Progenitor cell of endocrine pancreas (in vitro differentiated cells): ENCODE data around the gene AP3D1. TPM values are rescaled to one million over a fixed set of nuclear protein-coding genes. Genes with fewer than 3 reads are reported as not detected.

Experiments used
- DNase-seq: peaks from one replicate; pipeline ENCODE4 v3.0.0; 2021; ENCODE audit warnings: low spot score; ENCODE audit not compliant: unreplicated experiment
- H3K27ac Mint-ChIP-seq: 2 replicates; pipeline ENCODE4 v1.8.0; 2021; ENCODE audit warnings: mild to moderate bottlenecking, moderate library complexity, mixed read lengths
- H3K27me3 Mint-ChIP-seq: 2 replicates; pipeline ENCODE4 v1.8.0; 2021; ENCODE audit warnings: mixed read lengths
- H3K36me3 Mint-ChIP-seq: 2 replicates; pipeline ENCODE4 v1.8.0; 2022; ENCODE audit warnings: mixed read lengths; ENCODE audit not compliant: insufficient read depth
- H3K4me1 Mint-ChIP-seq: 2 replicates; pipeline ENCODE4 v1.8.0; 2021; ENCODE audit warnings: low read depth, mixed read lengths
- H3K4me3 Mint-ChIP-seq: 2 replicates; pipeline ENCODE4 v1.8.0; 2021; ENCODE audit warnings: low read depth, mild to moderate bottlenecking, moderate library complexity, mixed read lengths
- H3K9me3 Mint-ChIP-seq: 2 replicates; pipeline ENCODE4 v1.8.0; 2021; ENCODE audit warnings: low read depth, mixed read lengths
- total RNA-seq: library from RNA; stranded (reverse); gene quantifications from 2 replicates; pipeline ENCODE4 v1.2.1, GENCODE V29; 2021
- TF ChIP-seq, protein P1 (sequence below): fragments of 200-600 bp; sonication (generic); IDR thresholded peaks from one replicate; pipeline ENCODE4 v1.5.0; 2021; ENCODE audit warnings: antibody characterized with exemption, mild to moderate bottlenecking; ENCODE audit not compliant: unreplicated experiment

The AP3D1 gene
- total RNA-seq, 1 donor from 2014 or later, result 131 TPM

DNA sequence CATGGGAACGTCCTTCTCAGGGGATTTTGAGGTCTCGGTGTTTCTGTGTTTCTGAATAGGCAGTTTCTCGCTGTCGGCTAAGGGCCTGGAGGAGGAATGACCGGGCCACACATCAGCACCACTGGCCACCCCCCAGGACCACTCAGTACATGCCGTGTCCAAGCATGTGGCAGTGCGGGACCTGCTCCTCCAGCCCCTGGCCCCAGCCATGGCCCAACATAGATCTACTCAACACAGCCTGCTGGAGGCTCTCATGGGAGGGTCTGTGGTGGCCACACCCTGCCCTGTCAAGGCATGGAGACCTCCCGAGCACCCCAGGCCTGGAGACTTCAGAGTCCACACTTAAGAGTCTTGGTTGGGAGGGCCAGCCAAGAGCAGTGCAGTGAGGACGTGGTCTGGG, 37.1 kb downstream of the AP3D1 start:
- H3K9me3 Mint-ChIP-seq, result no peaks in the 10 kb centered on the region
- TF ChIP-seq, protein P1, sequence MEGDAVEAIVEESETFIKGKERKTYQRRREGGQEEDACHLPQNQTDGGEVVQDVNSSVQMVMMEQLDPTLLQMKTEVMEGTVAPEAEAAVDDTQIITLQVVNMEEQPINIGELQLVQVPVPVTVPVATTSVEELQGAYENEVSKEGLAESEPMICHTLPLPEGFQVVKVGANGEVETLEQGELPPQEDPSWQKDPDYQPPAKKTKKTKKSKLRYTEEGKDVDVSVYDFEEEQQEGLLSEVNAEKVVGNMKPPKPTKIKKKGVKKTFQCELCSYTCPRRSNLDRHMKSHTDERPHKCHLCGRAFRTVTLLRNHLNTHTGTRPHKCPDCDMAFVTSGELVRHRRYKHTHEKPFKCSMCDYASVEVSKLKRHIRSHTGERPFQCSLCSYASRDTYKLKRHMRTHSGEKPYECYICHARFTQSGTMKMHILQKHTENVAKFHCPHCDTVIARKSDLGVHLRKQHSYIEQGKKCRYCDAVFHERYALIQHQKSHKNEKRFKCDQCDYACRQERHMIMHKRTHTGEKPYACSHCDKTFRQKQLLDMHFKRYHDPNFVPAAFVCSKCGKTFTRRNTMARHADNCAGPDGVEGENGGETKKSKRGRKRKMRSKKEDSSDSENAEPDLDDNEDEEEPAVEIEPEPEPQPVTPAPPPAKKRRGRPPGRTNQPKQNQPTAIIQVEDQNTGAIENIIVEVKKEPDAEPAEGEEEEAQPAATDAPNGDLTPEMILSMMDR, result no peak
- no peaks in the 10 kb centered on the region for H3K27me3 Mint-ChIP-seq
- no peaks in the 10 kb centered on the region for H3K4me1 Mint-ChIP-seq
- H3K4me3 Mint-ChIP-seq, result no peak overlapping the region
- H3K36me3 Mint-ChIP-seq, result peaks cover 13% of the 10 kb centered on the region
- H3K27ac Mint-ChIP-seq, result peak overlapping the region; percentile 70
- no peak for DNase-seq

DNA sequence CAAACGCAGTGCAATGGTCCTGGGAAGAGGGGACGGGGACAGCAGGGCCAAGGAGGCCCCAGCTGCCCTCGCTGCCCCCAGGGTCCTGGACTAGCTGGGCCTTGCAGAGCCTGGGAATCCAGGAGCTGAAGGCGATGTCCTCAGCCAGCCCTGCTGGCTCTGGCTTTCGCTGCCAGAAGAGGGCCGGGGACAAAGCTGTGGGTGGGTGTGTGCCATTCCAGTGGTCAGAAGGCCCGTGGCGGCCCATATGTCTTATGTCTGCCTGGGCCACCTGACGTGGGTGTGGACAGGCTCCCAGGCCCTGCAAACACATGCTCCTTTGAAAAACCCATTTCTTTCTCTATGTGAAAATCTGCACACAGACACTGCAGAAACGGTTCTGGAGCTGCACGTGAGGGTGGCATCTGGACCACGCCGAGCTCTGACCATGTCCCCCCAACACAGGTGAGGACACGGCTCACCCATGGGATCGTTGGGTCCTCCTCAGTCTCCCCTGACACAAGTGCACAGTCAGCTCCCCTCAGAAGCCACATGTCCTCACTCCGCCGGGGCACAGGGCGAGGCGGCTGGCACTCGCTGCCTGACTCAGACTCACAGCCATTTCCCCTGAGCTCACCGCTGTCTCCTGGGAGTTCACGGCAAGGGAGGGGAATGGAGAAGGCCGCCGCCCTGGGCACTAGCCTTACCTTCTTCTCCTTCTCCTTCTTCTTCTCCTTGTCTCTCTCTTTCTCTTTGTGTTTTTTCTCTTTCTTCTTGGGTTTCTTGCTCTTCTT, 37.7 kb downstream of the AP3D1 start:
- TF ChIP-seq, protein P1, result no peak
- no peaks in the 10 kb centered on the region for H3K27me3 Mint-ChIP-seq
- peaks cover 15% of the 10 kb centered on the region for H3K36me3 Mint-ChIP-seq
- H3K4me1 Mint-ChIP-seq, result no peaks in the 10 kb centered on the region
- no peaks in the 10 kb centered on the region for H3K9me3 Mint-ChIP-seq
- H3K4me3 Mint-ChIP-seq, result no peak overlapping the region
- no peak for DNase-seq
- H3K27ac Mint-ChIP-seq, result peak overlapping the region; percentile 70

DNA sequence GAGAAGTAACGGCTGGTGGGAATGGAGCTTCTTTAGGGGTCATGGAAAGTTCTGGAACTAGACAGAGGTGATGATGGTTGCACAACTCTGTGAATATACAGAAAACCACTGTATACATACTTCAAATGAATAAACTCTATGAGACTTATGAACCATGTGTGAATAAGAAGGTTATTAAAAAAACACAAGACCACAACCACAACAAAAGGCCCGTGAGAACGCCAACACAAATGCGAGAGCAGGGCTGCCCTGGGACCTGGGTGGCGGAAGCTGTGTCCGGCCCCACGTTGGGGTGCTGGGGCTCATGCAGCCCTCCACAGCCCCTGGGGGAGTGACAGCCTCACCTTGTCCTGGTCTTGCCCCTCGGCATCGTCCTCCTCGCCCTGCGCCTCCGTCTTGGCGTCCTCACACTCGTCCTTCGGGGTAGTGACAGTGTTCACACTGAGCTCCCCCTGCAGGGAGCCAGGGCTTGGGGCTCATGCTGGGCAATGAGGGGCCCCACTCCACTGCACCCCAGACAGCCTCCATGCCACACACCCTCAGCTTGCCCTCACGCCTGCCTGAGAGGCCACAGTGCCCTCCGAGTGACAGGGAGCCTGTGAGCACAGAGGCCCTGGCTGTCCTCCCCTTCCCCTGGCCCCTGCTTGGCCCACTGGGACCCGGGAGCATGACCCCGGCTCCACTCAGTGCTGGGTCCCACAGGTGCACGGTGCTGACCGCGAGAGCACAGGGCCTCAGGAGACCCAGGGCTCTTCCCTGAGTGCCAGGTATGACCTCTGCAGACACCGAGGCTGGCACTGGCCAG, 38.6 kb downstream of the AP3D1 start:
- Mint-ChIP-seq H3K4me3 (no peak overlapping the region), H3K36me3 (peaks cover 19% of the 10 kb centered on the region), H3K4me1 (no peaks in the 10 kb centered on the region), H3K9me3 (no peaks in the 10 kb centered on the region), H3K27ac (no peak overlapping the region), H3K27me3 (no peaks in the 10 kb centered on the region)
- TF ChIP-seq, protein P1, result no peak
- no peak for DNase-seq

DNA sequence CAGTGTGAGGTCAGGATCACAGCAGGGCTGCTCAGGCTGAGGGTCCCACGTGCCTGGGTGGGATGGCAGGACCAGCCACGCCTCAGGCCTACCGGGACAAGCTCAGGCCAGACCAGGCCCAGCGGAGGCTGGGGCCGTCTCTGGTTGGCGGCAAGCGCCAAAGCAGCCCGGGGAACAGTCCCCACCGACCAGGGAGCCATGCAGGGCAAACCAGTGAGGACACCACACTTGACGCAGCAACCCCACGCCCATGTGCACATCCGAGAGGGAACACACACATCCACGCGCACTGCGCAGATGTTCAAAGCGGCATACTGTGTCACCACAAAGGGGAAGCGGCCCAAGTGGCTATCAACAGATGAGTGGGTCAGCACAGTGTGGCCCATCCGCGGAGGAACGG, 39.5 kb downstream of the AP3D1 start:
- H3K36me3 Mint-ChIP-seq, result peaks cover 26% of the 10 kb centered on the region
- no peaks in the 10 kb centered on the region for H3K4me1 Mint-ChIP-seq
- no peak overlapping the region for H3K4me3 Mint-ChIP-seq
- TF ChIP-seq, protein P1, result no peak
- no peaks in the 10 kb centered on the region for H3K9me3 Mint-ChIP-seq
- DNase-seq, result no peak
- no peak overlapping the region for H3K27ac Mint-ChIP-seq
- no peaks in the 10 kb centered on the region for H3K27me3 Mint-ChIP-seq

DNA sequence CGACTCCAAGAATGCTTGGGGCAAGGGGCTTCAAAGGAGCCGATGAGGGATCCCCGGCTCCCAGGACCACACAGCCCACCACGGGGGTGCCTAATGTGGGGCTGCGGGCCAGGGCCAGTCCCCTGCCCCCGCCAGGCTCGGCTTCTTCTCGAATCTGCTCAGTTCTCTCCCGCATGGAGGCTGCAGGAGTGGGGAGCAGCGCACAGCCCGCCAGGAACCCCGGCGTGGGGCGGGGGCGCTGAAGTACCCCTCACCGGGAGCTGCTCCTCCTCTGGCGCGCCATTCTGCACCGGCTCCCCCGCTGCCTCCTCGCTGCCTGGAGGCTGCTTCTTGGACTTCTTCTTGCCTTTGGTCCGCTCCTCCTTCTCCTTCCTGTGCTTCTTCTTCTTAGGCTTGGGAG, 39.9 kb downstream of the AP3D1 start:
- no peak overlapping the region for H3K4me3 Mint-ChIP-seq
- peaks cover 30% of the 10 kb centered on the region for H3K36me3 Mint-ChIP-seq
- TF ChIP-seq, protein P1, result no peak
- no peaks in the 10 kb centered on the region for H3K27me3 Mint-ChIP-seq
- no peak for DNase-seq
- H3K27ac Mint-ChIP-seq, result no peak overlapping the region
- H3K9me3 Mint-ChIP-seq, result peaks cover 2% of the 10 kb centered on the region
- no peaks in the 10 kb centered on the region for H3K4me1 Mint-ChIP-seq
